HepG2 (cell line): Measurements from ENCODE around the gene ZBTB46. TPM values are rescaled to one million over a fixed set of nuclear protein-coding genes. Genes with fewer than 3 reads are reported as not detected.

ENCODE experiments used
- AHR ChIP-seq: IDR thresholded peaks from 2 replicates; pipeline ENCODE4 v1.6.1; 2018; ENCODE audit warnings: missing genetic modification reagents, missing compliant biosample characterization
- ATF5 ChIP-seq: sonication (generic); formaldehyde crosslinking; IDR thresholded peaks from 2 replicates; pipeline ENCODE4 v1.4.0; 2020; ENCODE audit warnings: mild to moderate bottlenecking, low read depth, missing genetic modification reagents
- CHCHD3 ChIP-seq: sonication (generic); formaldehyde crosslinking; IDR thresholded peaks from 2 replicates; pipeline ENCODE4 v1.8.0; 2022; ENCODE audit warnings: mild to moderate bottlenecking, missing genetic modification reagents, moderate library complexity
- DPF2 ChIP-seq: sonication (generic); formaldehyde crosslinking; IDR thresholded peaks from 2 replicates; pipeline ENCODE4 v1.4.0; 2020; ENCODE audit warnings: mild to moderate bottlenecking, low read depth, missing genetic modification reagents, borderline replicate concordance
- ELF3 ChIP-seq: IDR thresholded peaks from 2 replicates; pipeline ENCODE4 v1.6.1; 2016; ENCODE audit warnings: missing genetic modification reagents, missing compliant biosample characterization
- HHEX ChIP-seq: IDR thresholded peaks from 2 replicates; pipeline ENCODE4 v1.6.1; 2016; ENCODE audit warnings: control low read depth
- MAFF ChIP-seq: IDR thresholded peaks from 2 replicates; pipeline ENCODE4 v1.6.1; 2011; ENCODE audit warnings: low read depth, low read length, improper control_type of control experiment
- PAF1 ChIP-seq: IDR thresholded peaks from 2 replicates; pipeline ENCODE4 v1.6.1; 2016; ENCODE audit warnings: missing genetic modification reagents, missing compliant biosample characterization
- PAX8 ChIP-seq: sonication (generic); formaldehyde crosslinking; IDR thresholded peaks from 2 replicates; pipeline ENCODE4 v1.8.0; 2022; ENCODE audit warnings: mild to moderate bottlenecking, missing genetic modification reagents, borderline replicate concordance
- PRDM15 ChIP-seq: sonication (generic); formaldehyde crosslinking; IDR thresholded peaks from 2 replicates; pipeline ENCODE4 v1.4.0; 2020; ENCODE audit warnings: missing genetic modification reagents
- SCMH1 ChIP-seq: sonication (generic); formaldehyde crosslinking; IDR thresholded peaks from 2 replicates; pipeline ENCODE4 v1.9.0; 2021; ENCODE audit warnings: missing genetic modification reagents, mild to moderate bottlenecking, borderline replicate concordance
- SRF ChIP-seq: IDR thresholded peaks from 2 replicates; pipeline ENCODE4 v1.6.1; 2011; ENCODE audit warnings: mild to moderate bottlenecking, low read depth, low read length, moderate library complexity
- ZNF101 ChIP-seq: sonication (generic); formaldehyde crosslinking; IDR thresholded peaks from 2 replicates; pipeline ENCODE4 v1.4.0; 2020; ENCODE audit warnings: mild to moderate bottlenecking, low read depth, missing genetic modification reagents, borderline replicate concordance
- ZNF138 ChIP-seq: sonication (generic); formaldehyde crosslinking; IDR thresholded peaks from 2 replicates; pipeline ENCODE4 v1.5.0; 2020; ENCODE audit warnings: mild to moderate bottlenecking, low read depth, missing genetic modification reagents
- ZNF589 ChIP-seq: sonication (generic); formaldehyde crosslinking; conservative IDR thresholded peaks from 2 replicates; pipeline ENCODE4 v1.8.0; 2022; ENCODE audit warnings: mild to moderate bottlenecking, moderate library complexity, missing genetic modification reagents
- ZNF777 ChIP-seq: sonication (generic); formaldehyde crosslinking; IDR thresholded peaks from 2 replicates; pipeline ENCODE4 v1.4.0; 2020; ENCODE audit warnings: missing genetic modification reagents
- polyA plus RNA-seq, 8 experiments: library from polyadenylated mRNA; depleted of rRNA in 3 of 8; stranded (reverse) in 7 of 8; unstranded in 1 of 8; fragments of >200 nt; fragmentation: Illumina TruSeq in 4 of 8; extraction: Trizol in 4 of 8; gene quantifications; 2 replicates each; pipeline versions ENCODE4 v1.2.1 to v1.2.3, GENCODE V29; 2011 to 2016; ENCODE audit warnings: low read depth in 4 of 8, missing spikeins in 1 of 8, mixed read lengths in 1 of 8; ENCODE audit not compliant: insufficient read depth in 1 of 8
- total RNA-seq, 5 experiments: library from RNA; depleted of rRNA; stranded (reverse); fragments of >200 nt; fragmentation: Illumina TruSeq; extraction: Trizol; gene quantifications; 2 replicates each; pipeline ENCODE4 v1.2.3, GENCODE V29; 2016; ENCODE audit warnings: low read depth in 1 of 5
- TF ChIP-seq, protein P1 (sequence below): sonication (generic); formaldehyde crosslinking; IDR thresholded peaks from 2 replicates; pipeline ENCODE4 v1.4.0; 2020; ENCODE audit warnings: missing genetic modification reagents, borderline replicate concordance
- TF ChIP-seq, protein P2 (sequence below): IDR thresholded peaks from 2 replicates; pipeline ENCODE4 v1.6.1; 2016; ENCODE audit warnings: mild to moderate bottlenecking
- TF ChIP-seq, protein P3 (sequence below): sonication (generic); formaldehyde crosslinking; IDR thresholded peaks from 2 replicates; pipeline ENCODE4 v1.9.0; 2021; ENCODE audit warnings: missing genetic modification reagents, borderline replicate concordance

Gene ZBTB46
- total and polyA plus RNA-seq, 2 of the 13 experiments (the other 11 are each of a cell fraction or from before 2014, with no cell fraction given) = 1.6 to 13.5 TPM

GRCh38 chr20:63858393-63859165 is 27.5 kb upstream of the ZBTB46 start (continued):
- TF ChIP-seq MAFF (no peak), DPF2 (CRISPR knock-in tag) (peak; percentile 72; the same call in 1 of the 2 replicates), ELF3 (CRISPR knock-in tag) (0 out of 2 replicates have a peak, but pooled peaks have one; percentile 36), PRDM15 (CRISPR knock-in tag) (no peak; the same call in 1 of the 2 replicates), SRF (no peak), ZNF138 (CRISPR knock-in tag) (peak; percentile 83; the same call in 1 of the 2 replicates), PAF1 (peak; percentile 60), ZNF589 (CRISPR knock-in tag) (no peak), ZNF101 (CRISPR knock-in tag) (no peak), SCMH1 (no peak), AHR (CRISPR knock-in tag) (no peak; the same call in 1 of the 2 replicates), PAX8 (no peak), ZNF777 (CRISPR knock-in tag) (0 out of 2 replicates have a peak, but pooled peaks have one; percentile 12), HHEX (CRISPR knock-in tag) (no peak), CHCHD3 (CRISPR knock-in tag) (peak; percentile 48; the same call in 1 of the 2 replicates), ATF5 (CRISPR knock-in tag) (no peak)
- TF ChIP-seq, protein P1, sequence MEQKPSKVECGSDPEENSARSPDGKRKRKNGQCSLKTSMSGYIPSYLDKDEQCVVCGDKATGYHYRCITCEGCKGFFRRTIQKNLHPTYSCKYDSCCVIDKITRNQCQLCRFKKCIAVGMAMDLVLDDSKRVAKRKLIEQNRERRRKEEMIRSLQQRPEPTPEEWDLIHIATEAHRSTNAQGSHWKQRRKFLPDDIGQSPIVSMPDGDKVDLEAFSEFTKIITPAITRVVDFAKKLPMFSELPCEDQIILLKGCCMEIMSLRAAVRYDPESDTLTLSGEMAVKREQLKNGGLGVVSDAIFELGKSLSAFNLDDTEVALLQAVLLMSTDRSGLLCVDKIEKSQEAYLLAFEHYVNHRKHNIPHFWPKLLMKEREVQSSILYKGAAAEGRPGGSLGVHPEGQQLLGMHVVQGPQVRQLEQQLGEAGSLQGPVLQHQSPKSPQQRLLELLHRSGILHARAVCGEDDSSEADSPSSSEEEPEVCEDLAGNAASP (CRISPR knock-in tag) = peak; percentile 82; the same call in 1 of the 2 replicates
- TF ChIP-seq, protein P2, sequence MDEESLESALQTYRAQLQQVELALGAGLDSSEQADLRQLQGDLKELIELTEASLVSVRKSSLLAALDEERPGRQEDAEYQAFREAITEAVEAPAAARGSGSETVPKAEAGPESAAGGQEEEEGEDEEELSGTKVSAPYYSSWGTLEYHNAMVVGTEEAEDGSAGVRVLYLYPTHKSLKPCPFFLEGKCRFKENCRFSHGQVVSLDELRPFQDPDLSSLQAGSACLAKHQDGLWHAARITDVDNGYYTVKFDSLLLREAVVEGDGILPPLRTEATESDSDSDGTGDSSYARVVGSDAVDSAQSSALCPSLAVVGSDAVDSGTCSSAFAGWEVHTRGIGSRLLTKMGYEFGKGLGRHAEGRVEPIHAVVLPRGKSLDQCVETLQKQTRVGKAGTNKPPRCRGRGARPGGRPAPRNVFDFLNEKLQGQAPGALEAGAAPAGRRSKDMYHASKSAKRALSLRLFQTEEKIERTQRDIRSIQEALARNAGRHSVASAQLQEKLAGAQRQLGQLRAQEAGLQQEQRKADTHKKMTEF (CRISPR knock-in tag) = peak; percentile 70; the same call in 1 of the 2 replicates
- TF ChIP-seq, protein P3, sequence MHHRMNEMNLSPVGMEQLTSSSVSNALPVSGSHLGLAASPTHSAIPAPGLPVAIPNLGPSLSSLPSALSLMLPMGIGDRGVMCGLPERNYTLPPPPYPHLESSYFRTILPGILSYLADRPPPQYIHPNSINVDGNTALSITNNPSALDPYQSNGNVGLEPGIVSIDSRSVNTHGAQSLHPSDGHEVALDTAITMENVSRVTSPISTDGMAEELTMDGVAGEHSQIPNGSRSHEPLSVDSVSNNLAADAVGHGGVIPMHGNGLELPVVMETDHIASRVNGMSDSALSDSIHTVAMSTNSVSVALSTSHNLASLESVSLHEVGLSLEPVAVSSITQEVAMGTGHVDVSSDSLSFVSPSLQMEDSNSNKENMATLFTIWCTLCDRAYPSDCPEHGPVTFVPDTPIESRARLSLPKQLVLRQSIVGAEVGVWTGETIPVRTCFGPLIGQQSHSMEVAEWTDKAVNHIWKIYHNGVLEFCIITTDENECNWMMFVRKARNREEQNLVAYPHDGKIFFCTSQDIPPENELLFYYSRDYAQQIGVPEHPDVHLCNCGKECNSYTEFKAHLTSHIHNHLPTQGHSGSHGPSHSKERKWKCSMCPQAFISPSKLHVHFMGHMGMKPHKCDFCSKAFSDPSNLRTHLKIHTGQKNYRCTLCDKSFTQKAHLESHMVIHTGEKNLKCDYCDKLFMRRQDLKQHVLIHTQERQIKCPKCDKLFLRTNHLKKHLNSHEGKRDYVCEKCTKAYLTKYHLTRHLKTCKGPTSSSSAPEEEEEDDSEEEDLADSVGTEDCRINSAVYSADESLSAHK (CRISPR knock-in tag) = 0 out of 2 replicates have a peak, but pooled peaks have one; percentile 30
